GM21390 (cell line): ENCODE results near the gene UCK2.
A peak's percentile ranks its signal among the peaks of the same experiment; 100 is the strongest.

Experiments
- ATAC-seq: cut with Tn5 transposase; IDR thresholded peaks from one replicate; pipeline ENCODE4 v1.9.1; 2021; ENCODE audit not compliant: unreplicated experiment

UCK2 gene

GRCh38 chr1:165928075-165928731, 100.8 kb downstream of the UCK2 start:
- ATAC-seq, result peak; percentile 59

- ATAC-seq, result no peak
Measured at GRCh38 chr1:165930961-165931360, 103.5 kb downstream of the UCK2 start.

- no peak for ATAC-seq
Measured at GRCh38 chr1:165933446-165934170, 106.2 kb downstream of the UCK2 start.

DNA sequence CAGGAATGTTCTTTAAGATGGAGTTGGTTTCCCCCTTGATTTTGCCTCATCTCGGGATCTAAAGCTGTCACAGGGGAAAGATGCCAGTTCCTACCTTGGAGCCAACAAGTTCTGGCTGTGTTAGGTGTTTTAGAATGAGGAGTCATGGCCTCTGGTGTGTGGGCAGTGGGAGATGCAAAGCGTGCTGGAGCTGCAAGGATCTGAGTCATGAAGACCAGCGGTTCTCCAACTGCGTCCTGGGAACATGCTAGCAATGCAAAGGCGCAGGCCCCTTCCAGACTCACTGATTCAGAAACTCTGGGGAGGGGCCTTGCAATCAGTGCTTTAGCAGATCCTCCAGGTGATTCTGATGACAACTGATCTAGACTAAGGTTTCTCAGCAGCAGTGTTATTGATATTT, 109.1 kb downstream of the UCK2 start:
- ATAC-seq, result no peak

DNA sequence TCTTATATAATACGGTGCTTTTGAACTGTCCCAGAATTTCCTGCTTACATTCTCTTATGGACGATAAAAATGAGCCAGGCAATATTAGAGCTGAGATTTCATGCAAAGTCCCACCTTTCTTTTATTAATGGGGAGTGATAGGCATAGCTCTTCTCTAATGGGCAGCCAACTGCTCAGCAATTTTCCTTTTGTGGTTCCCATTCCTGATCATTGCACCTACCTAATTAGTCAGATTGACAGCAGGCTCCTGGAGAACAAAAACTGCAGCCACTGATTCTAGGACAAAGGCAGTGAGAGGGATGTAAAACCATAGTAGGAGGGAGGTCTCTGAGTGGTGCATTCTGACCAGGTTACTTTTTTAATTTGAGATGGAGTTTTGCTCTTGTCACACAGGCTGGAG, 110.4 kb downstream of the UCK2 start:
- ATAC-seq, result no peak

- no peak for ATAC-seq
Measured at GRCh38 chr1:165938844-165939243, 111.4 kb downstream of the UCK2 start.

GRCh38 chr1:165941531-165941930, 114.1 kb downstream of the UCK2 start:
- ATAC-seq, result no peak

DNA sequence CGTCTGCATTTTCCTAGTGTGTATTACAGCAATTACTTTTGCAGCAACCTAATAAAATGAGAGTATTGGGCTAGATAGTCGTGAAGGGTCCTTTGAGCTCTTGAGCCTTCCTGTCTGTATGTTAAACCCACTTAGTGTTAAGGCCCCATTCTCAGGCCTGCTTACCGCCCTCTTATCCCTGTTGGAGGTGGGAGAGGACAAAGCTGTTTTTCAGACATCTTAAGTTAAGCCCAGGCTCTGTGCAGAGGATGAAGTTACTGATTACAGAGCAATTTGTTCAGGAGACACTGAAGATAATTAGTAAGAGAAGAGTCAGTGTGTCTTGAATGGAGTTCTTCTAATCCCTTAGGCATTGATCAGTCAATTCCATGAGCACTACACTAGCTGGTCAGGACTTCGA, 114.6 kb downstream of the UCK2 start:
- ATAC-seq, result no peak

DNA sequence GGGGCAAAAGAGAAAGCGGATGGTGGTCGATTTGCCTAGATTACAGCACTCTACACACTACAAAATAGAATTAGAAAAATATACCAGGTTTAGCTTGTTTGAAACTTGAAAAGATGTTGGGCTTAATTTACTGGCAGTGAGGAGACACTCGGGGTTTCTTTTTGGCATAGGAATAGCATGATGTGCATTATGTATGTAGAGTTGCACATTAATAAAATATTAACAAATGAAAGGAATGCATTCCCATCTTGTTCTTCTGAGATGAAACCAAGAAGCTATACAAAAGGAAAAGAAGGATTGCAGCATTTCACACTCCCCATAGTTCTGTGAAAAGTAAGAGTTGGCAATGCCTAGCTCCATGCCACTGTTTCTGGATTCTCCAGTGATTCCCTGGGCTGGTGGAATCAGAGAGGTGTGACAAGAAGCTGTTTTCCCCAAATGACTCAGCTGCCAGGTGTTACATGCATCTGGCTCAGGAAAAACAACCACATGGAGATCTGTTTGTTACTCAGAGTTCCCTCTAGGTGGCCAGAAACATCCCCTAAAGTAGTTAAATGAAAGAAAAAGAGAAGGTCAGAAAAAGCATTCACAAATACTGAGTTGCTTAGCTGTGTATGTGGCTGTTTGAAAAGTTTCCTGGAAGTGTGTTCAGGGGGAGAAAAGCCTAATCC, 115.6 kb downstream of the UCK2 start:
- peak; percentile 55 for ATAC-seq

DNA sequence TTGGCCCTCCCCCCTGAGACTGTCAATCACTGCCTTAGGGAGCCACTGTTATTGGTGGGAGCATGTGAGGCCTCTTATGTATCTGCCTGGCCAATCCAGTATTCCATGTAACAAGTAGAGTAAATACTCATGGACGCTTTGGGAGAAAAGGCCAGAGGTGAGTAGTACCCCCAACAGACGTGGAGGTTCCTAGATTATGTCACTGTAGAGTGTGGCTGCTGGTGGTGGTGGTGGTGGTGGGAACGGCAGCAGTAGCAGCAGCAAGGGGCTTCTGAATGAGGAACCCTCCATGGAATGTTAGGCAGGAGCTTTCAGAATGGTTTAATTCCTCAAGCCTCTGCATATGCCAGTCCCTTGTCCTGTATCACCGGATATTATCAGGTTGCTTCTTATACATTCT, 118.5 kb downstream of the UCK2 start:
- ATAC-seq, result no peak

DNA sequence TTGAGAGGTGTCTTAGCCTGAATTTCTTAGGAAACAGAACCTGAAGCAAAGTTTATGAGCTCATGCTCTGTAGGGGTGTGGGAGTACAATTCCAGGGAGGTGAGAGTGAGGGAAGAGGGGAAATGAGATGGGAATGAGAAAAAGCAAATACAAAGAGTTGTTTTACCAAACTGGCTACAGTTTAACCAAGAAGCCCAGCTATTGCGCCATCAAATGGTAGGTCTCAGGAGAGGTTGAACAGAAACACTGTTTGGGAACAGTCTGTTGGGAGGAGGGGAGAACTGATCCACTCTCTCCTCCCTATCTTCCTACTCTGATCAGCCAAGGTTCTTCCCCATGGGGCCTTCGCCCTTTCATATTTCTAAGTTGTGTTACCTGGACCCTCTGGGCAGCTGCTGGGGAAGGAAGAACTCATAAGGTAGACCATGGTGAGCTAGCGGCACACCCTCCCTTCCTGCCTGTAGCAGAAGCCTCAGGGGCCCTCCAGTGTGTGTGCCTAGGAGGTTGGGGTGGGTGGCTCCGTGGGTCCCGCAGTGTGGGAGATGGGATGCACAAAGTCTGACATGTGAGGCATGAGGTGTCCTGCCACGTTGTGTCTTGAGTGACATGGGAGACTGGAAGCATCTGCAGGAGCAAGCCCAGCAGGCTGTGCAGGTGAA, 120.5 kb downstream of the UCK2 start:
- no peak for ATAC-seq

DNA sequence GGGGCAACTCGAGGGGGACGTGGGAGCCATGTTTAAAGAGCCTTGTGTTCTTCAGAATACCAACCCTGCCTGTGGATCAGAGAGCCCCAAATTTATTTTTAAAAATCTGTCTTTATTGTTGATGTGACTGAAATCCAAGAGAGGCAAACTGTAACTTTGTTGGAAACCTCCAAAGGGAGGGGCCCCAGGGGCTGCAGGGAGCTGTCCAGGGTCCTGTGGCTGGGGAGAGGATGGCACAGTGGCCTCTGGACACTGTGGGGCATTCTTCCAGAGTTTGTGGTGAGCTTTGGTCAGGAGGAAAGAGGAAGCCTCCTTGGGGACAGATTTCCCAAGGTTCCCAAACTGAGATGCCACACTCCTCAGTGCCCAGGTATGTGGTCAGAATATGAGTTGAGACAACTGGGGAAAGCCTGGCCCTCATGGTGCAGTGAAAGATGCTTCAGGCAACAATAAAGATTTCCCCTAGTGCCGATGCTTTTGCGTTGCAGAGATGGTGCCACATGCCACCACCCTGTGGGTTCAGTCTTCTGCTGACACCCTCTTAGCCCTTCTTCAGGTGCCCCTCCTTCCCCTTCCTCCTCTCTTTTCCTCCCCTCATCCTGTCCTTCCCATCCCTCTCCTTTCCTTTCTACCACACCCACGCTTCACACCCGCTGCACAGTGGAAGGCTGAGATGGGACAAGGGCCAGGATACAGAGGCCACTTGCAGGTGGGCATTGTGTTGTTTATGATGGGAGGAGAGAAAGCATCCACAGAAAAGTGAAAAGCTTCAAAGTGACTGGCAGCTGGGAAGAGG, 122.1 kb downstream of the UCK2 start:
- ATAC-seq, result no peak

DNA sequence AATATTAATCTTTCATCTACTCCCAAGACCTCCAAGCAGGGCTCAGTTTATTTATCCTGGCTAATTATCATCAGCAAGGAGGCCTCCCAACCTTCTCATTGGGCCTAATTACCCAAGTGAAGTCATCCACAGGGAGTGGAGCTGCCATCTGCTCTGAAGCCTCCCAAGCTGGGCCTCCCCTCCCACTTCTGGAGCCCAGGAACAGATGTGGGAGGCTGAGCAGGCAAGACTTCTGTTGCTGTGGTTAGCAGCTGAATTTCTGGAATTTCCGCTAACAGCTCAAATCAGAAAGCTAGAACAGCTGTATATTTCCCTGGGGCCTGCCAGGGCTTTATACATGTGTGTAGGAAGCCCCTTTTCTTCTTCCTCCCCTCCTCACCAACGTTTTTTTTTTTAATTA, 127.5 kb downstream of the UCK2 start:
- no peak for ATAC-seq

GRCh38 chr1:165958306-165958705, 130.9 kb downstream of the UCK2 start:
- no peak for ATAC-seq

DNA sequence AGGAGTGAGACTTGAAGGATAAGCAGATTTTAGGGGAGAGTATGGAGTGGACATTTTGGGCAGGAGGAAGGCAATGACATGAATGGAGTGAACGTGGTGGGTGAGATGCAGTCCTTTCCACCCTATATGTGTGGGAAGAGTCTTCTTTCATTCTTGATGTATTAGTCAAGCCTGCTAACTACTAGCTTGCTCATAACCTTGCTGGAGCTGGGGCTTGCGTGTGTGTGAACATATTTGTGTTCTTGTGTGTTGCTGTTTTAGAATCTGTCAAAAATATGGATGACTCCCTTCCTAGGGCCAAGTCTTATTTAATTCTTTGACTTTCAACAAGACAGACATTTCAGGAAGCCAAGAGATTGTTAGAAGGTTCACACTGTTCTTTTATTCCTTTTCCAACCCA, 132.7 kb downstream of the UCK2 start:
- no peak for ATAC-seq

DNA sequence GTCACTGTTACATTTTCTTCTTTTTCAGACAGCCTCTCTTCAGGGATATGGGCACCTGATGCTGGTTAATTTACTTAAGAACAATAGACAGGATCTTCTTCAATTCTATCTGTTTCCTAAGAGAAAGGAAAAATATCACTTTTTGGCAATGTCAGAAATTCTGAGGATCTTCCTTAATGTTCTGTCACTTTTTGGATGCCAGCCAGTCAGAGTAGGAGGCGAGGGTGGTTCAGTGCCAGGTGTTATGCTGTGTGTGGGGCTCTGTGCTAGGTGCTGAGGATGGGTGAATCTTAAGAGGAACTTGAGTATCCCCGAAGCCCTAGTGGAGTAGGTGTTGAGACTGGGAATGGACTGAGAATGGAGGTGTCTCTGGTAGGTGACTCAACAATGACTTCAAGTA, 133.5 kb downstream of the UCK2 start:
- ATAC-seq, result no peak
